Measurements from ENCODE around the gene BRIP1. TPM values are rescaled to one million over a fixed set of nuclear protein-coding genes. Genes with fewer than 3 reads are reported as not detected.

BRIP1 gene
- total and polyA plus RNA-seq, 2 experiments from 2014 or later, result 8.0 to 23.1 TPM

DNA sequence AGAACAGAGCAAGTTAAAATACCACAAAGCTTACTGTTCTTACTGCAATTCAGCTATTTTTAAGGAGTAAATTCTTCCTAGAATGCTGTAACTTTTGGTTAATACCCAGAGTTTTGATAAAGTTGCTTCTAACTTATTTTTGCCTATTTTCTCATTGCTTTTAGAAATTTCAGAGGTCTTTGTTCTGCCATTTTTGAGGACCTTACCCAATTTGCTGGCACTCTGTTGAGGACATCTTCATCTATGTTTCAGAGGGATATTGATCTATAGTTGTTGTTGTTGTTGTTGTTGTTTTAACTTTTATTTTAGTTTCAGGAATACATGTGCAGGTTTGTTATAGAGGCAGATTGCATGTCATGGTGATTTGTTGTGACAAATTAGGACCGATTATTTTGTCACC lies 161.3 kb downstream of the BRIP1 start (continued):
- TF ChIP-seq EZH2 (IDR thresholded peaks at IDR 0.05; ENCODE audit: low read depth, unreplicated experiment), result no peak
- TF ChIP-seq ZNF114 (CRISPR knock-in tag; IDR thresholded peaks at IDR 0.05), result no peak
- no peak for TF ChIP-seq CREB1 (CRISPR knock-in tag; IDR thresholded peaks at IDR 0.05; ENCODE audit: low read depth)

GRCh38 chr17:61701334-61701733 lies 162.0 kb downstream of the BRIP1 start:
- Histone ChIP-seq H3K79me2 (replicated peaks; ENCODE audit: insufficient read depth) (no peaks in the 10 kb centered on the region), H3K9me2 (ENCODE audit: insufficient read depth) (no peaks in the 10 kb centered on the region; the same call in 1 of the 2 replicates), H3K4me1 (ENCODE audit: insufficient read depth) (no peaks in the 10 kb centered on the region), H3K36me3 (ENCODE audit: insufficient read depth) (peaks cover 4% of the 10 kb centered on the region; the same call in 1 of the 2 replicates), H4K20me1 (replicated peaks; ENCODE audit: insufficient read depth) (no peaks in the 10 kb centered on the region), H3F3A (replicated peaks; ENCODE audit: low read depth) (no peaks in the 10 kb centered on the region), H3K4me2 (no peak overlapping the region), H3K4me3 (no peak overlapping the region), H2AFZ (no peak overlapping the region), H3K27me3 (ENCODE audit: insufficient read depth) (no peaks in the 10 kb centered on the region), H3K27ac (ENCODE audit: low read depth) (no peak overlapping the region)
- Mint-ChIP-seq H3K4me3 (no peak overlapping the region), H3K27ac (no peak overlapping the region), H3K9me3 (peaks cover 80% of the 10 kb centered on the region), H3K4me1 (no peaks in the 10 kb centered on the region), H3K36me3 (ENCODE audit: low read depth) (peaks cover 82% of the 10 kb centered on the region), H3K27me3 (ENCODE audit: insufficient read depth, low read depth, poor library complexity) (no peaks in the 10 kb centered on the region)
- ATAC-seq (no peak), DNase-seq (ENCODE audit: low spot score) (no peak)
- TF ChIP-seq ETS1 (IDR thresholded peaks at IDR 0.05), result no peak
- no peak for TF ChIP-seq NANOG (IDR thresholded peaks at IDR 0.05; ENCODE audit: borderline replicate concordance)
- no peak for TF ChIP-seq EZH2phosphoT487 (IDR thresholded peaks at IDR 0.05; ENCODE audit: unreplicated experiment)
- TF ChIP-seq CTCF (conservative IDR thresholded peaks at IDR 0.05; ENCODE audit: low read depth in 2 of 2), result no peak
- TF ChIP-seq POLR2AphosphoS5 (IDR thresholded peaks at IDR 0.05; ENCODE audit: low read depth), result no peak
- no peak for TF ChIP-seq CREB1 (CRISPR knock-in tag; IDR thresholded peaks at IDR 0.05; ENCODE audit: low read depth)
- no peak for TF ChIP-seq JUNB (IDR thresholded peaks at IDR 0.05; ENCODE audit: unreplicated experiment)
- no peak for TF ChIP-seq ZNF462 (CRISPR knock-in tag; IDR thresholded peaks at IDR 0.05)
- TF ChIP-seq STAT1 (IDR thresholded peaks at IDR 0.05; ENCODE audit: unreplicated experiment), result no peak
- TF ChIP-seq ZNF114 (CRISPR knock-in tag; IDR thresholded peaks at IDR 0.05), result no peak
- TF ChIP-seq ZNF331 (CRISPR knock-in tag; IDR thresholded peaks at IDR 0.05; ENCODE audit: low read depth), result no peak
- no peak for TF ChIP-seq EZH2 (IDR thresholded peaks at IDR 0.05; ENCODE audit: low read depth, unreplicated experiment)
- TF ChIP-seq, protein P1, sequence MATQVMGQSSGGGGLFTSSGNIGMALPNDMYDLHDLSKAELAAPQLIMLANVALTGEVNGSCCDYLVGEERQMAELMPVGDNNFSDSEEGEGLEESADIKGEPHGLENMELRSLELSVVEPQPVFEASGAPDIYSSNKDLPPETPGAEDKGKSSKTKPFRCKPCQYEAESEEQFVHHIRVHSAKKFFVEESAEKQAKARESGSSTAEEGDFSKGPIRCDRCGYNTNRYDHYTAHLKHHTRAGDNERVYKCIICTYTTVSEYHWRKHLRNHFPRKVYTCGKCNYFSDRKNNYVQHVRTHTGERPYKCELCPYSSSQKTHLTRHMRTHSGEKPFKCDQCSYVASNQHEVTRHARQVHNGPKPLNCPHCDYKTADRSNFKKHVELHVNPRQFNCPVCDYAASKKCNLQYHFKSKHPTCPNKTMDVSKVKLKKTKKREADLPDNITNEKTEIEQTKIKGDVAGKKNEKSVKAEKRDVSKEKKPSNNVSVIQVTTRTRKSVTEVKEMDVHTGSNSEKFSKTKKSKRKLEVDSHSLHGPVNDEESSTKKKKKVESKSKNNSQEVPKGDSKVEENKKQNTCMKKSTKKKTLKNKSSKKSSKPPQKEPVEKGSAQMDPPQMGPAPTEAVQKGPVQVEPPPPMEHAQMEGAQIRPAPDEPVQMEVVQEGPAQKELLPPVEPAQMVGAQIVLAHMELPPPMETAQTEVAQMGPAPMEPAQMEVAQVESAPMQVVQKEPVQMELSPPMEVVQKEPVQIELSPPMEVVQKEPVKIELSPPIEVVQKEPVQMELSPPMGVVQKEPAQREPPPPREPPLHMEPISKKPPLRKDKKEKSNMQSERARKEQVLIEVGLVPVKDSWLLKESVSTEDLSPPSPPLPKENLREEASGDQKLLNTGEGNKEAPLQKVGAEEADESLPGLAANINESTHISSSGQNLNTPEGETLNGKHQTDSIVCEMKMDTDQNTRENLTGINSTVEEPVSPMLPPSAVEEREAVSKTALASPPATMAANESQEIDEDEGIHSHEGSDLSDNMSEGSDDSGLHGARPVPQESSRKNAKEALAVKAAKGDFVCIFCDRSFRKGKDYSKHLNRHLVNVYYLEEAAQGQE (IDR thresholded peaks at IDR 0.05; ENCODE audit: unreplicated experiment), result no peak

All from GM23338 (cell line).